ENCODE results near the gene FIGN.

The FIGN gene

GRCh38 chr2:163735685-163736432, at the start of gene FIGN:
FIGN (minus strand) TSS chr2:163736008; CDS start chr2:163734927, 1,081 bp downstream.
- peak; percentile 79 for DNase-seq (ENCODE audit: low spot score)

- no peak for DNase-seq (ENCODE audit: low spot score)
These were observed 49.4 kb upstream of the FIGN start for GRCh38 chr2:163785162-163785561.

- no peak for DNase-seq (ENCODE audit: low spot score)
These were observed 44.3 kb upstream of the FIGN start for GRCh38 chr2:163779970-163780597.

- DNase-seq (ENCODE audit: low spot score), result no peak
These were observed 42.4 kb upstream of the FIGN start for GRCh38 chr2:163778045-163778781.

- peak; percentile 42 for DNase-seq (ENCODE audit: low spot score)
These were observed 39.5 kb upstream of the FIGN start for GRCh38 chr2:163775304-163775703.

GRCh38 chr2:163774862-163775261, 39.1 kb upstream of the FIGN start:
- no peak for DNase-seq (ENCODE audit: low spot score)

GRCh38 chr2:163773276-163773675, 37.5 kb upstream of the FIGN start:
- DNase-seq (ENCODE audit: low spot score), result no peak

GRCh38 chr2:163771596-163771995, 35.8 kb upstream of the FIGN start:
- no peak for DNase-seq (ENCODE audit: low spot score)

GRCh38 chr2:163768881-163769695, 33.3 kb upstream of the FIGN start:
- DNase-seq (ENCODE audit: low spot score), result no peak

GRCh38 chr2:163767097-163767496, 31.3 kb upstream of the FIGN start:
- no peak for DNase-seq (ENCODE audit: low spot score)

- DNase-seq (ENCODE audit: low spot score), result no peak
These were observed 28.8 kb upstream of the FIGN start for GRCh38 chr2:163764566-163764965.

GRCh38 chr2:163759013-163759412, 23.2 kb upstream of the FIGN start:
- DNase-seq (ENCODE audit: low spot score), result no peak

- DNase-seq (ENCODE audit: low spot score), result no peak
These were observed 22.0 kb upstream of the FIGN start for GRCh38 chr2:163757814-163758213.

GRCh38 chr2:163756588-163756987, 20.8 kb upstream of the FIGN start:
- no peak for DNase-seq (ENCODE audit: low spot score)

GRCh38 chr2:163755366-163755765, 19.6 kb upstream of the FIGN start:
- no peak for DNase-seq (ENCODE audit: low spot score)

- no peak for DNase-seq (ENCODE audit: low spot score)
These were observed 17.9 kb upstream of the FIGN start for GRCh38 chr2:163753726-163754125.

- DNase-seq (ENCODE audit: low spot score), result no peak
These were observed 16.5 kb upstream of the FIGN start for GRCh38 chr2:163752267-163752666.

- DNase-seq (ENCODE audit: low spot score), result no peak
These were observed 15.9 kb upstream of the FIGN start for GRCh38 chr2:163751696-163752095.

- no peak for DNase-seq (ENCODE audit: low spot score)
These were observed 12.6 kb upstream of the FIGN start for GRCh38 chr2:163748420-163748819.

GRCh38 chr2:163741435-163741834, 5.6 kb upstream of the FIGN start:
- no peak for DNase-seq (ENCODE audit: low spot score)

- no peak for DNase-seq (ENCODE audit: low spot score)
These were observed 1.8 kb upstream of the FIGN start for GRCh38 chr2:163737563-163737962.

- no peak for DNase-seq (ENCODE audit: low spot score)
These were observed 1.3 kb upstream of the FIGN start for GRCh38 chr2:163737190-163737439.

Measured in Ammon's horn (tissue), 1 donor.